Measurements from ENCODE around the gene VCP.

The VCP gene

DNA sequence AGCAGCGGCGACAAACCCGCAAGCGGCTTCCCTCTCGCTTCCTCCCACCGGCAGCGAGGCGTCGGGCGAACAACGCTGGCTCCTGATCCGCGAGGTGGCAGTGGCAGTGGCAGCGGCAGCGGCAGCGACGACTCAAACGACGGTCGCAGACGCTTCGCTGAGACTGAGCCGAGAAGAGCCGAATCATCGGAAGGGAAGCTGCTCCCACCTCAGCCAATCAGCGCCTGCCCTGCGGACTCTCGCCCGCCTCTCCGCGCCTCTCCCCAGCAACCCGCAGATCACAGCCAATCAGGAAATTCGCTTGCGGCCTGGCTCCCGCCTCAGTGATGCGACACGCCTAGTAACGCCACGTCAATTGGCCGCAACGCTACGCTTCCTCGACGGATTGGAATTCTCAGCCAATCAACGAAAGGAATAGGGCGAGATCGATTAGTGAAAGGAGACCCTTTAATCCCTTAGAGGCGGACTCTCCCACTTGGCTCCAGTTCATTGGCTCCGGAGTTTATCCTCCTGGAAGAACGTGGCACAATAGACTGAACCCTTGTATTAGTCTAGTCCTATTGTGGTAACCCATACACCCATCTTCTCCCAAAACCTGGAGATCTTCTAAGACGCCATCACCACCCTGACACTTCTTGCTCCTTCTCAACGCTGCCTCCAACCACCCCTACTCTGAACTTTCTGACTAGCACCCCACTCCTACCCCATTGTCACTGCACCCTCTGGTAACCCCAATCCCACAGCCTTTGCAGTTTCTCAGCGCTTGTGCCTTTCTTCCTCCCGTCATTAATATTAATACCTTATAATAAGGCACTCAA lies at the start of gene VCP:
Gene VCP (minus strand): TSS at position 165 of the 818 bp plus-strand sequence. CDS start 272 bp downstream, outside the sequence.
- DNase-seq (ENCODE audit: low spot score), result peak; percentile 99

- peak; percentile 71 for DNase-seq (ENCODE audit: low spot score)
These were observed 44.6 kb upstream of the VCP start for GRCh38 chr9:35116898-35117551.

DNA sequence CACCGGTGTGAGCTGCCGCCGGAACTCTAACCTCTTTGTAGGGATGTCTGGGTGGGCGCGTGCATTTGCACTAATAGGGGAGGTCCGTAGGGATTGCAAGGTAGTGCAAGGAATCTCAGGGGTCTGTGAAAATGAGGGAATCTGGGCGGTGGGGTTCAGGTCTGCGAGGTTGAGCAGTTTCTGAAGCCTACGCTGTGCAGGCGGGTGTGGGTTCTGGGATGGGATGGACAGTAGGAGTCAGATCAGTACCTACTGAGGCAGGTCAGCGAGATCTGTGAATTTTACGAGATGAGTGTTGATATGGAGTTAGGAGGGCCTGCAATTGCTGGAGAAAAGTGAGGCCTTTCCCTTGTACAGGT lies 44.1 kb upstream of the VCP start:
- no peak for DNase-seq (ENCODE audit: low spot score)

DNA sequence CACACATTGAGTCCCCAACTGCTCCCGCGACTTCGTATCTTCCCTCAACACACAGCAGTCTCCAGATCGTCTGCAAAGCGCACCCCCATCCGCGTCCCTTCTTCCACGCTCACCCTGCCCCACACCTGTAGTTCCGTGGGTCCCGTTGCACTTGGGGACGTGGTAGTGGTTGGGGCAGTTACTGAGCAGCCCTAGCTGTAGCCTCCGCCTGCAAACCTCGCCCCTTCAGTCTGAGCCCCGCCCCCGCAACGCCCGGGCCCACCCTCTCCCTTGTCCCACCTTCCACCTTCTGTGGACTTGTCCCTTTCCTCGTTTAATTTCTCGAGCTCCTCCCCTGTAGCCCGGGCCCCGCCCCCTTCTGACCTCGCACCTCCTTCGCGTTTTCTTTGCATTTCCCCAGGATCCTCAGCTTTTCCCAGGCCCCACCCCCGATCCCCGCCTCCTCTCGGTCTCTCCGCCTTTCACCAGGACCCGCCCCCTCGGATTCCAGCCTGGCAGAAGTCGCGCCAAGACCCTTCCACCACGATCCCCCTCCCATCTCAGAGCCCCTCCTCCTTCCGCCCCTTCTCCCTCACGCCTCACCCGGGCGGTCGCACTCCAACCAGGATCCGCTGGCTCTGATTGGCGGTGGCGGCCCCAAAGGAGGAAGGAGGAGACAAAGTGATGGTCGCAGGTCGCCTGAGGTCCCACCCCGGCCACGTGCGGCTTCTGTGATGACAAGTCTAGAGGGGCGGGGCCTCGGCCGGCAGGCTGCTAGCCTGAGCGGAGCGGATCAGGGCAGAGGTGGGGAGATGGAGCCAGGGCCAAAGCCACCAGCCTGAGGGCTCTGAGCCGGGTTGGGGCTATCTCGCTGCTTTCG lies 43.5 kb upstream of the VCP start, which contains the start of gene ATOSB:
Gene ATOSB (minus strand): TSS at position 183 of the 859 bp plus-strand sequence. CDS start 7,588 bp downstream, outside the sequence.
- peak; percentile 87 for DNase-seq (ENCODE audit: low spot score)

DNA sequence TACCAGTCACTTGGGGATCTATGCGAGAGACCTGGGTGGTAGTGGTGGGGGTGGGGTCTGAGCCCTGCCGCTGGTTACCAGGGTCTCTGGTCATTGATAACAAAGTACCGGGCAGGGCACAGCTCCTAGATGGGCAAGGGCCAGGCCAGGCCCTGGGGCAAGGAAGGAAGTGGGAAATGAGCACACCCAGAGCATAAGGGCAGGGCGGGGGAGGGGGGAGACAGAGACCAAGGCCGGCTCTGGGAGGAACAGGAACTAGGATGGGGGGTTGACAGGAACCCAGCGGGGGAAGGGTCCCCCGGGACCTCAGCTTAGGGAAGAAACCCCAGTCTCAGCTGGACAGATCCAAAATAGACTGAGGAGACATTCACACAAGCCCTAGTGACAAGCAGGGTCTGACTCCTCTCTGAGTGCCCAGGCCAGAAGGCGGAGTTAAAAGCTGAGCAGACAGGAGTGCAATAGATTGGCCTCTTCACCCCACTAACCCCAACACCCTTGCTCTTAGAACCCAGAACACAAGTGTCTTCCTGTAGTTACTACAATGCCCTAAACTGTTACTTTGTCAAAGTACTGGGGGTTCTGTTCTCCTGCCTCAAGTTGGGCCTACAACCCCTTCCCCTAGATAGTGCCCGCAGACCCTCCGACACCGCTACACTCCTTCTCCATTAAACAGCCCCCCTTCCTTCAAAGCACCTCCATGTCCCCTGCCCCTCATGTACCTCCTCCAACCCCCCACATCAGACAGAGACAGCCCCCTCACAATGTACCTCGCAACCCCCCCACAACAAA lies 42.6 kb upstream of the VCP start:
- DNase-seq (ENCODE audit: low spot score), result no peak

DNA sequence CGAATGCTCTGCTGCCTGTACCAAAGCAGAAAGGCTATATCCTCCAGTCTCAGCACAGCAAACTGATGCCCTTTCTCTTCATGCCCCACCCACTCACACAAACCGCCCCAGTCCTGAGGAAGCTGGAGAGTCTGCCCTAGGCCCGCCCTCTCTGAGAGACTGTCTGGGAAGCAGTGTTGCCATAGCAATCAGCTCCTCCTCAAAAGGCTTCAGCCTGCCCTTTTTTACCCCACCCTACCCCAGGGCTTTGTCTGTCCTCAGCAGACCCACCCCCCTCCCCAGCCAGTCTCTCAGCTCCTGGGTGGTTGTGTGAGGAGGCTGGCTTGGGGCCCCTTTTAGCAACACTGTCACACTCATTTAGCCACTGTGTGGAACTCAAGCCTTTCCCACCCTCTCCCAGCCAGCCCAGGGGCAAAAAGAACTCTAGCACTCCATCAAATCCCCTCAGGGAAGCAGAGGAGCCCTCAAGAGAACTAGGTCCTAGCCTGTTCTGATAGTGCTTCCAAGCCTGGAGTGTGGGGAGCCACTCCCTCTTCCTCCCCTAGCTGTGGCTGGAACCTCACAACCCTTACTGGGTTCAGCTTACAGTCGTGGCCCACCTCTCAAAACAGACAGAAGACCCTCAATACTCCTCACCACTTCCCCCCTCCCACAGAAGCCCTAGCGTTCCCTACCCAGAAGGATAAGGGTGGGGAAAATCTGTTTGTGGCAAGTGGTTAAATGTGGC lies 41.9 kb upstream of the VCP start:
- DNase-seq (ENCODE audit: low spot score), result no peak

DNA sequence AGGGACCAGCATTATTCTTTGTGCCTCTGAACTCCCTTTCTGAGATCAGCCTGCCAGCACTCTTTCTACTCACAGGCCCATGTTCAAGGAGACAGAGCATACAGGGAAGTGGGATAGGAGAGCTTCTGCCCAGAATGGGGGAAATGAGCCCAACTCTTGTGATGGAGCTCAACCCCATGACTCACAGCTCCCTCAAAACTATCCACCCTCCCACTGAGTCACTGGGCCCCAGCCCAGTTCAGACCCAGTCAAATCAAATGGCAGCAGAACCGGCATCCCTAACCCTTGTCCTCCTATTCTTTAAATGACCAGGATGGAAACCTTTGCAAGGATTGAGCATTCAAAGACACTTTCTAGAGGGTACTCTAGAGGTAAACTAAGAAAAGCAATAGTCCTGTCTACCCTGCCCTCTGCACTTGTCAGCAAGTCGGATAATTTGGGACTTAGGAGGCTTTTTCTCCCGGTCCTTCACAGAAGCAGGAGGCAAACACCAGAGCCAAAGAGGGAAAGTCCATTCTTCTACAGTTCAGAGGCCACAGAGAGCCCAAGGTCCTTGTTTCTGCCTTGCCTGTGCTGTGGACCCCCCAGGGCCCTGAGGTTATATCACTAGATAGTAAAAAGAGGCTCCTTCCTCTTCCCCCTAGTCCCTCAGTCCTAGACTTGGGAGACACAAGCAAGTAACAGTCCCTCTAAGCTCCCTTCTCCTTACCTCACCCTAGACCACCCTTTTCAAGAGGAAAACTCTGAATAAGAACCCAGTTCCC lies 40.0 kb upstream of the VCP start:
- DNase-seq (ENCODE audit: low spot score), result no peak

DNA sequence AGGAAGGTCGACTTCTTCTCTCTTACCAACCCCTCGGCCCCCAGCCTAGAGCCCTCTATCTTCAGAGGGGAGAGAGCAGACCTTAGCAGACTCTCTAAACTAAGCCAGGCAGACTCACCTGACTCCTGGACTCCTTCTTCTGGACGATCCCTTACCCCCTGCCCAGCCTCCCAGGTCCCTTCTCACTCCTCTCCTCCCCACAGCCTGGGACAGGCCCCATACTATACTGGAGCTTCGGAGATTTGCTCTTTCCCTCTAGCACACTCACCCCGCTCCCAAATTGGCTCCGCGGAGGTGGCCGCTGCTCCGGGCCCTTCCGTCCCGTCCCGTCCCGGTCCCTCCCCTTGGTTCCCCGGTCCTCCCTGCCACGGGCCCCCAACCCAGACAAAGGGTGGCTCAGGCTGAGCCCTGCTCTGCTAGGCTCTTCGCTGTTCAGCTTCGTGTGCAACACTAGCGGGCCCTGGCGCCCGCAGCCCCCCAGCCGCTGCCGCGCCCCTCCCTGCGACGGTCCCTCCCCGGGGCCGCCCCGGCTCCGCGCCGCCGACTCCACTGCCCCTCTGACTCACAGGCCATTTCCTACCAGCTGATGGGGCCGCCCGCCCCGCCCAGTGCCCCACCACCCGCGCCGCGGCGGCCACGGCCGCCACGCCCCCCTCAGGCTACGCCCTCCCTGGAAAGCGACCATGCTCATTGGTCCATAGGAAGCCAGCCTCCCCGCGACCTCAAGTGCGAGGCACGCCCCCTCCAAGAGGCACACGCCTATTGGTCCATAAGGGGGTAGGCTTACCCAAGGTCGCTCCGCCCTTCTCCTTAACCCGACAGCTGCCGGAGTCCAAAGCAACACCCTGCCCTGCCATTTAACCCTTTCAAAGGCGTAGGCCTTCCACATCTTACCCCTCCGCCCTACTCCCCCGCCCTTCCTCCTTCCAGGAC lies 38.8 kb upstream of the VCP start:
- DNase-seq (ENCODE audit: low spot score), result peak; percentile 98

GRCh38 chr9:35110327-35110761 lies 37.9 kb upstream of the VCP start:
- no peak for DNase-seq (ENCODE audit: low spot score)

GRCh38 chr9:35108946-35109575 lies 36.6 kb upstream of the VCP start:
- no peak for DNase-seq (ENCODE audit: low spot score)

DNA sequence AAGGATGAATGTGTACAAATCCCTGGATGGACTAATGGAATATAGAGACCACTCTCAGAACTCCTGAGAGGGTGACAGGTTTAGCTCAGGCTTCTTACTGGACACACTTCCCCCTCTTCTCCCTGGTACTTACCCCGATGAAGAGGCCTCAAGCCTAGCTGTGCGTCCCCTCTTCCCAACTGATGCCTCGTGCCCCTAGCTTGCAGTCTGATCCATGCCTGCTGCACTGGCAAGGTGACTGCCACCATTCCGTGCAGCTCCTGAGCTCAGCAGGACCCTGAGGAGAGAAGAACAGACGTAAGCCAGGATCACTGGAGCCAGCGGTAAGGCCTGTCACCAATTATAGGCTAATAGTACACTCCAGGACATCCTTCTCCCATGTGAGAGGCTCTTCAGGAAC lies 36.0 kb upstream of the VCP start:
- no peak for DNase-seq (ENCODE audit: low spot score)

- DNase-seq (ENCODE audit: low spot score), result no peak
These were observed 35.2 kb upstream of the VCP start for GRCh38 chr9:35107297-35108290.

- no peak for DNase-seq (ENCODE audit: low spot score)
These were observed 33.9 kb upstream of the VCP start for GRCh38 chr9:35106343-35106730.

DNA sequence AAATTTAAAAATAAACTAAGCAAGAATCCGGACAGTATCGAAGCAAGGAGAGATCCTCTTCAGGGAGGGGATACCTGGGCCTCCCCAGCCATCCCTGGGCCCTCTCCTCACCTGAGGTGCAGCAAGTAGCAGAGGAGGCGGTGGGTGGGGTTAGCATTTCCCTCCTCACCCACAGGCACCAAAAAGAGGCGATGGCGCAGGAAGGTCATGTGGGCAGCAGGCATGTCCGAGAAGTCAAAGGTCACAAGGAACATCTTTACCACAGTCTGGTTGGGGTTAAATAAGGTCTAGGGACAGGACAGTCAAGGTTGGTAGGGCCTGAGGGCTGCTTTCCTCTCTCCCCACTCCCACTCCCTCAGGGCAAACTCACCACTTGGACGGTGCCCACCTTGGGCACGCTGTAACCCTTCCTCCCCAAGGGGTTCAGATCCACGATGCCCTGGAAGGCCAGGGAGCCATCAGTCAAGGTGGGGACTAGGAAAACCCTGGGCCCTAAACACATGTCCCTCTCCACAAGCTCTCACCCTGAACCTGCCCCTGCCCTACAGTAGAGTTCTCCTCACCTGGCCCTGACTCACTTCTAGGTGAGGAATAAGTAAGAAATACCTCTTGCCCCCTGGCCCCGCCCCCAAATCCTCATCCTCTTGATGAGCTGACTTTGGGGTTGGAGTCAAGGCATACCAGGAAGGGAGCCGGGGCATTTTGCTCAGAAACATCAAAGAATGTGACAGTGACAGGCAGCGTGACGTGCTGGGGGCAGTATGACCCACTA lies 33.3 kb upstream of the VCP start:
- no peak for DNase-seq (ENCODE audit: low spot score)

DNA sequence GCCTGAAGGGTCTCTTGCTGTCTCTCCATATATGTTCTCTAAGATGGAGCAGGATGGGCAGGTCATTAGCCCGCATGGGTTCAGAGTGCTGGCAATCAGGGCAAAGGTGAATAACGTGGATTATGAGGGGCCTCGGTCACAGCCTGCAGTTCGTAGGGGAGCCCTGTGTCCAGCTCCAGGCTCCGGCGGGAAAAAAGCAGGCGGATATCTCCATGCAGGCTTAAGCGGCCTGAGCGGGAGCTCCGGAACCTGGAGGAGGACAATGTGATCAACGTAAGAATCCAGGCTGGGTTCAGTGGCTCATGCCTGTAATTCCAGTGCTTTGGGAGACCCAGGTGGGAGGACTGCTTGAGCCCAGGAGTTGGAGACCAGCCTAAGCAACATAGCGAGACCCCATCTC lies 32.7 kb upstream of the VCP start:
- no peak for DNase-seq (ENCODE audit: low spot score)

DNA sequence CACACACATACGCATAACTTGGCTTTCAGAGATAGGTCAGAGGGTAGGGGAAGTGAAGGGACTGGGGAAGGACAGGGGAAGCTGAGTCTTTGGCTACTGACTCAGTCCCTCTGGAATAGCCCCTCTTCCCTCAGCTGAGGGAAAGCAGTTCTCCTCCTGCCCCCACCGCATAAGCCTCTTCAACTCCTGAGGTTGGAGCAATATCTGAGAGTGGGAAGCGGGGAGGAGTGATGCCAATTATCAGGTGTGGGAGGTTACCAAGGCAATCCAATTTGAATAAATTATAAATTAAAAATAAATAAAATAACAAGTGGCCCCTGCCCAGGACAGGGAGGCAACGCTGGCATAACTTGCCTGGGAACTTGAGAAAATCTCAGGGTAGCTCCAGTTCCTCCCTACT lies 32.2 kb upstream of the VCP start:
- no peak for DNase-seq (ENCODE audit: low spot score)

All from HuH-7 (cell line).